ENCODE results near the gene ARVCF. TPM values are rescaled to one million over a fixed set of nuclear protein-coding genes. Genes with fewer than 3 reads are reported as not detected.
A peak's percentile ranks its signal among the peaks of the same experiment; 100 is the strongest.

The ARVCF gene
- total RNA-seq, 3 donors from 2014 or later = 13.0 to 51.2 (median 44.2) TPM

GRCh38 chr22:20022231-20022977 lies 5.8 kb upstream of the ARVCF start:
- Histone ChIP-seq H3K4me3 (peak overlapping the region; percentile 85 to 94 (median 88)), H3K27me3 (no peaks in the 10 kb centered on the region), H3K27ac (peak overlapping the region; percentile 83 to 88), H3K4me1 (peaks cover 8 to 12% of the 10 kb centered on the region in 2 donors), H3K9me3 (no peaks in the 10 kb centered on the region), H3K36me3 (no peaks in the 10 kb centered on the region)
- no peak for TF ChIP-seq POLR2A (IDR thresholded peaks at IDR 0.05)
- TF ChIP-seq CTCF (IDR thresholded peaks at IDR 0.05) = no peak
- TF ChIP-seq POLR2AphosphoS5 (IDR thresholded peaks at IDR 0.05) = no peak
- no peak for DNase-seq (ENCODE audit: low spot score in 2 of 2)
- intact Hi-C loops (cut with DNase I; ENCODE audit: low total_unique reads) = no loop called here

GRCh38 chr22:20021196-20022181 lies 4.9 kb upstream of the ARVCF start:
- no peaks in the 10 kb centered on the region for H3K36me3 ChIP-seq
- peak overlapping the region; percentile 83 to 88 for H3K27ac ChIP-seq
- intact Hi-C loops (cut with DNase I; ENCODE audit: low total_unique reads) = no loop called here
- no peak for TF ChIP-seq POLR2A (IDR thresholded peaks at IDR 0.05)
- TF ChIP-seq CTCF (IDR thresholded peaks at IDR 0.05) = no peak
- no peaks in the 10 kb centered on the region for H3K27me3 ChIP-seq
- H3K9me3 ChIP-seq = no peaks in the 10 kb centered on the region
- H3K4me3 ChIP-seq = peak overlapping the region; percentile 85 to 94 (median 88)
- peaks cover 12 to 13% of the 10 kb centered on the region in 2 donors for H3K4me1 ChIP-seq
- DNase-seq (ENCODE audit: low spot score in 2 of 2) = peak in 1 of 2 donors; percentile 48

- H3K4me1 ChIP-seq = peaks cover 12 to 17% of the 10 kb centered on the region in 2 donors
- H3K4me3 ChIP-seq = peak within 1 kb of the TSS; percentile 85 to 94 (median 88)
- peak; percentile 90 to 91 for DNase-seq (ENCODE audit: low spot score in 2 of 2)
- no peaks in the 10 kb centered on the region for H3K36me3 ChIP-seq
- no peaks in the 10 kb centered on the region for H3K9me3 ChIP-seq
- TF ChIP-seq CTCF (IDR thresholded peaks at IDR 0.05) = no peak
- TF ChIP-seq POLR2AphosphoS5 (IDR thresholded peaks at IDR 0.05) = peak in 1 of 3 donors; percentile 7
- intact Hi-C loops (cut with DNase I; ENCODE audit: low total_unique reads) = no loop called here
- H3K27ac ChIP-seq = peak within 1 kb of the TSS; percentile 83 to 88
- H3K27me3 ChIP-seq = no peaks in the 10 kb centered on the region
Measured at GRCh38 chr22:20020533-20021195, 4.0 kb upstream of the ARVCF start, which contains the start of gene TANGO2. TANGO2 (plus strand) TSS chr22:20021110; CDS start chr22:20036799, 15,689 bp downstream.

GRCh38 chr22:20019661-20020532 lies 3.3 kb upstream of the ARVCF start:
- Histone ChIP-seq H3K27me3 (no peaks in the 10 kb centered on the region), H3K9me3 (no peaks in the 10 kb centered on the region), H3K27ac (peak overlapping the region; percentile 83 to 88), H3K4me1 (peaks cover 12 to 17% of the 10 kb centered on the region in 2 donors), H3K36me3 (no peaks in the 10 kb centered on the region), H3K4me3 (peak overlapping the region; percentile 85 to 94 (median 88))
- TF ChIP-seq CTCF (IDR thresholded peaks at IDR 0.05) = no peak
- no peak for TF ChIP-seq POLR2AphosphoS5 (IDR thresholded peaks at IDR 0.05)
- no peak for TF ChIP-seq POLR2A (IDR thresholded peaks at IDR 0.05)
- no peak for DNase-seq (ENCODE audit: low spot score in 2 of 2)
- intact Hi-C loops (cut with DNase I; ENCODE audit: low total_unique reads) = no loop called here
